ENCODE data around the gene ITPKC.
A peak's percentile ranks its signal among the peaks of the same experiment; 100 is the strongest.

ITPKC gene

GRCh38 chr19:40690693-40691420, 26.1 kb upstream of the ITPKC start:
- peak; percentile 92 for DNase-seq (ENCODE audit: low spot score)

- DNase-seq (ENCODE audit: low spot score), result peak; percentile 50
These were observed 25.3 kb upstream of the ITPKC start for GRCh38 chr19:40691421-40692211.

- no peak for DNase-seq (ENCODE audit: low spot score)
These were observed 24.7 kb upstream of the ITPKC start for GRCh38 chr19:40692212-40692551.

- peak; percentile 57 for DNase-seq (ENCODE audit: low spot score)
These were observed 23.6 kb upstream of the ITPKC start for GRCh38 chr19:40693150-40693788.

- no peak for DNase-seq (ENCODE audit: low spot score)
These were observed 23.0 kb upstream of the ITPKC start for GRCh38 chr19:40693896-40694295.

- no peak for DNase-seq (ENCODE audit: low spot score)
These were observed 21.0 kb upstream of the ITPKC start for GRCh38 chr19:40695881-40696280.

GRCh38 chr19:40697007-40697406, 19.9 kb upstream of the ITPKC start:
- DNase-seq (ENCODE audit: low spot score), result no peak

GRCh38 chr19:40700083-40700482, 16.8 kb upstream of the ITPKC start:
- no peak for DNase-seq (ENCODE audit: low spot score)

GRCh38 chr19:40701758-40702157, 15.2 kb upstream of the ITPKC start:
- no peak for DNase-seq (ENCODE audit: low spot score)

- peak; percentile 61 for DNase-seq (ENCODE audit: low spot score)
These were observed 14.4 kb upstream of the ITPKC start for GRCh38 chr19:40702337-40703012.

GRCh38 chr19:40703029-40703755, 13.7 kb upstream of the ITPKC start:
- no peak for DNase-seq (ENCODE audit: low spot score)

GRCh38 chr19:40704491-40705361, 12.2 kb upstream of the ITPKC start:
- no peak for DNase-seq (ENCODE audit: low spot score)

- no peak for DNase-seq (ENCODE audit: low spot score)
These were observed 11.6 kb upstream of the ITPKC start for GRCh38 chr19:40705362-40705651.

- DNase-seq (ENCODE audit: low spot score), result no peak
These were observed 10.8 kb upstream of the ITPKC start for GRCh38 chr19:40705950-40706619.

- DNase-seq (ENCODE audit: low spot score), result no peak
These were observed 9.3 kb upstream of the ITPKC start for GRCh38 chr19:40707615-40708014.

- DNase-seq (ENCODE audit: low spot score), result no peak
These were observed 7.1 kb upstream of the ITPKC start for GRCh38 chr19:40709817-40710216.

GRCh38 chr19:40713939-40714338, 3.0 kb upstream of the ITPKC start:
- DNase-seq (ENCODE audit: low spot score), result no peak

GRCh38 chr19:40714441-40715299, 2.2 kb upstream of the ITPKC start:
- peak; percentile 91 for DNase-seq (ENCODE audit: low spot score)

- peak; percentile 77 for DNase-seq (ENCODE audit: low spot score)
These were observed 856 bp upstream of the ITPKC start for GRCh38 chr19:40716031-40716481.

Measured in hematopoietic multipotent progenitor cell treated with erythropoietin and hydrocortisone succinate and interleukin-3 and kit ligand, for 17 days (in vitro differentiated cells).